ENCODE measurements around the gene BLACAT1.

DNA sequence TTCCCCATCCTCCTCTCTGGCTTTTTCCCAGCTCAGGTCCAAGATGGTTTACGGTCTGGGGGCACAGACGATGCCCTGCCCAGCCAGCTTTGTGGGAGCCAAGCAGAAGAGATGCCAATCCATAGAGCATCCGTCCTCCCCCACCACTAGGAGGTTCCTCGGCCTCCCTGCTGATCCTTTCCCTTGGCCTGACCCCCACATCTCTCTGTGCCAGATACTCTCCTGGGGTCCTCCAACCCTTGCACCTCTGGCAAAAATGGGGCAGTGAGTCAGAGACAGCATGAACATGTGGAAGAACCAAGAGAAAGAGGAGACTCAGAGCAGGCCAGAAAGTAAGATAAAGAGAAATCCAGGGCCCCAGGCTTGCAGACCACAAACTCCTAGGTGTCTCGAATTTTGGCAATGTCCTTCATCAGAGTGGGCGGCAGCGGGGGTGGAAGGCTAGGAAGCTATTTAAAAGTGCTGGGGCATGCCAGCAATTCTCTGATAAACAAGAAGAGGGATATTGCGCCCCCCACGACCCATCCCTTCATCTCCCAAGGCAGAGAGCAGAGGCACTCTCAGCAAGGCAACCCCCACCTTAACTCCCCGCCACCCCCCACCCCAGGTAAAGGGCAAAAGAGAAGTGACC is 11.4 kb downstream of the BLACAT1 start:
- TF ChIP-seq, protein P1, sequence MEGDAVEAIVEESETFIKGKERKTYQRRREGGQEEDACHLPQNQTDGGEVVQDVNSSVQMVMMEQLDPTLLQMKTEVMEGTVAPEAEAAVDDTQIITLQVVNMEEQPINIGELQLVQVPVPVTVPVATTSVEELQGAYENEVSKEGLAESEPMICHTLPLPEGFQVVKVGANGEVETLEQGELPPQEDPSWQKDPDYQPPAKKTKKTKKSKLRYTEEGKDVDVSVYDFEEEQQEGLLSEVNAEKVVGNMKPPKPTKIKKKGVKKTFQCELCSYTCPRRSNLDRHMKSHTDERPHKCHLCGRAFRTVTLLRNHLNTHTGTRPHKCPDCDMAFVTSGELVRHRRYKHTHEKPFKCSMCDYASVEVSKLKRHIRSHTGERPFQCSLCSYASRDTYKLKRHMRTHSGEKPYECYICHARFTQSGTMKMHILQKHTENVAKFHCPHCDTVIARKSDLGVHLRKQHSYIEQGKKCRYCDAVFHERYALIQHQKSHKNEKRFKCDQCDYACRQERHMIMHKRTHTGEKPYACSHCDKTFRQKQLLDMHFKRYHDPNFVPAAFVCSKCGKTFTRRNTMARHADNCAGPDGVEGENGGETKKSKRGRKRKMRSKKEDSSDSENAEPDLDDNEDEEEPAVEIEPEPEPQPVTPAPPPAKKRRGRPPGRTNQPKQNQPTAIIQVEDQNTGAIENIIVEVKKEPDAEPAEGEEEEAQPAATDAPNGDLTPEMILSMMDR (IDR thresholded peaks at IDR 0.05): no peak
- TF ChIP-seq POLR2A (IDR thresholded peaks at IDR 0.05): no peak

Data from body of pancreas (tissue), 4 donors.